ENCODE data around the gene FBXW7.

DNA sequence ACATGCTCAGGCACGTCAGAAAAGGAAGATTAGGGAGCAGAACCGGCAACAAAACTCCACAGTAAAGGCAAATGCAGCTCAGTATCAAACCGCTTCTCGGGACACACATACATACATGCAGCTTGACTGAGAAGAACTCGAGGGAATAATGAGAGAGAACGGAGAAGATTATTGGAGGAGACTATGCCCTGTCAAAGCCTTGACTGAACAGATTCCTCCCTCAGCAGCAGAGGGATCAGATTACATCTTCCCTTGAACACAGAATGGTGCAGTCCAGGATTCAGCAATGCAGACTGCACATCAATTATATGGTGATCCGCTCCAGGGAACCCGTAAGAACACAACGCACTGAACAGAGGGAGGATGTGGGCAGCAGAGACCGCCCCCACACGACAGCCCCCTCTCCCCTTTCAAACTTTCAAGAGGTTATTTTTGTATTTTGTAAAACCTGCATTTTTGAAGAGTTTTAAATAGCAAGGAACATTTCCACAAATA lies 183.2 kb downstream of the FBXW7 start:
- TF ChIP-seq, protein P1, sequence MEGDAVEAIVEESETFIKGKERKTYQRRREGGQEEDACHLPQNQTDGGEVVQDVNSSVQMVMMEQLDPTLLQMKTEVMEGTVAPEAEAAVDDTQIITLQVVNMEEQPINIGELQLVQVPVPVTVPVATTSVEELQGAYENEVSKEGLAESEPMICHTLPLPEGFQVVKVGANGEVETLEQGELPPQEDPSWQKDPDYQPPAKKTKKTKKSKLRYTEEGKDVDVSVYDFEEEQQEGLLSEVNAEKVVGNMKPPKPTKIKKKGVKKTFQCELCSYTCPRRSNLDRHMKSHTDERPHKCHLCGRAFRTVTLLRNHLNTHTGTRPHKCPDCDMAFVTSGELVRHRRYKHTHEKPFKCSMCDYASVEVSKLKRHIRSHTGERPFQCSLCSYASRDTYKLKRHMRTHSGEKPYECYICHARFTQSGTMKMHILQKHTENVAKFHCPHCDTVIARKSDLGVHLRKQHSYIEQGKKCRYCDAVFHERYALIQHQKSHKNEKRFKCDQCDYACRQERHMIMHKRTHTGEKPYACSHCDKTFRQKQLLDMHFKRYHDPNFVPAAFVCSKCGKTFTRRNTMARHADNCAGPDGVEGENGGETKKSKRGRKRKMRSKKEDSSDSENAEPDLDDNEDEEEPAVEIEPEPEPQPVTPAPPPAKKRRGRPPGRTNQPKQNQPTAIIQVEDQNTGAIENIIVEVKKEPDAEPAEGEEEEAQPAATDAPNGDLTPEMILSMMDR (IDR thresholded peaks at IDR 0.05) = no peak
- TF ChIP-seq TEAD1 (CRISPR knock-in tag; IDR thresholded peaks at IDR 0.05) (no peak), FOXJ3 (CRISPR knock-in tag; IDR thresholded peaks at IDR 0.05; ENCODE audit: borderline replicate concordance) (no peak), MLX (CRISPR knock-in tag; IDR thresholded peaks at IDR 0.05) (no peak), ELF4 (CRISPR knock-in tag; IDR thresholded peaks at IDR 0.05; ENCODE audit: low read depth) (no peak), TCF7 (CRISPR knock-in tag; IDR thresholded peaks at IDR 0.05; ENCODE audit: low read depth) (no peak), ZNF423 (CRISPR knock-in tag; IDR thresholded peaks at IDR 0.05) (no peak), SP1 (CRISPR knock-in tag; conservative IDR thresholded peaks at IDR 0.05) (no peak), ATF2 (CRISPR knock-in tag; IDR thresholded peaks at IDR 0.05; ENCODE audit: borderline replicate concordance, low read depth) (no peak), ZSCAN18 (CRISPR knock-in tag; IDR thresholded peaks at IDR 0.05) (no peak), NR2C2 (CRISPR knock-in tag; IDR thresholded peaks at IDR 0.05) (no peak), ESRRA (CRISPR knock-in tag; IDR thresholded peaks at IDR 0.05; ENCODE audit: borderline replicate concordance) (no peak)
- TF ChIP-seq, protein P2, sequence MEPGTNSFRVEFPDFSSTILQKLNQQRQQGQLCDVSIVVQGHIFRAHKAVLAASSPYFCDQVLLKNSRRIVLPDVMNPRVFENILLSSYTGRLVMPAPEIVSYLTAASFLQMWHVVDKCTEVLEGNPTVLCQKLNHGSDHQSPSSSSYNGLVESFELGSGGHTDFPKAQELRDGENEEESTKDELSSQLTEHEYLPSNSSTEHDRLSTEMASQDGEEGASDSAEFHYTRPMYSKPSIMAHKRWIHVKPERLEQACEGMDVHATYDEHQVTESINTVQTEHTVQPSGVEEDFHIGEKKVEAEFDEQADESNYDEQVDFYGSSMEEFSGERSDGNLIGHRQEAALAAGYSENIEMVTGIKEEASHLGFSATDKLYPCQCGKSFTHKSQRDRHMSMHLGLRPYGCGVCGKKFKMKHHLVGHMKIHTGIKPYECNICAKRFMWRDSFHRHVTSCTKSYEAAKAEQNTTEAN (CRISPR knock-in tag; IDR thresholded peaks at IDR 0.05) = no peak

All from WTC11 (cell line).